IMR-90 (cell line): Measurements from ENCODE around the gene KCNT1. TPM values are rescaled to one million over a fixed set of nuclear protein-coding genes. Genes with fewer than 3 reads are reported as not detected.

Experiments
- ATAC-seq: fragments of 200-7000 bp; cut with Tn5 transposase; 2 replicates; pipeline ENCODE4 v1.9.1; 2020; ENCODE audit warnings: low read depth, mild to moderate bottlenecking, moderate library complexity
- BruUV-seq: library from RNA; stranded (reverse); fragments of 400-500 nt; replicated peaks from 2 replicates; lab custom pipeline; 2021; lab: Mats Ljungman, UMichigan
- CTCF ChIA-PET: fragments of 300-600 bp; formaldehyde crosslinking; extraction: SDS; loops from one replicate; lab custom pipeline; 2021; ENCODE audit warnings: antibody characterized with exemption; lab: Yijun Ruan, JAX
- POLR2A ChIA-PET: fragments of 300-600 bp; sonication (Branson Sonifier 250); formaldehyde crosslinking; loops from one replicate; lab custom pipeline; 2022; ENCODE audit warnings: antibody characterized with exemption; ENCODE audit not compliant: unreplicated experiment; lab: Charles Lee
- DNase-seq: peaks from one replicate; pipeline ENCODE4 v3.0.0; 2013
- H2AFZ ChIP-seq: replicated peaks from 2 replicates; pipeline ENCODE3; 2013; ENCODE audit warnings: low read length, mild to moderate bottlenecking; ENCODE audit not compliant: poor library complexity
- H2AK5ac ChIP-seq: 2 replicates; pipeline ENCODE4 v1.6.1; 2013; ENCODE audit warnings: low read depth, low read length, inconsistent platforms
- H2AK9ac ChIP-seq: replicated peaks from 2 replicates; pipeline ENCODE3; 2013; ENCODE audit warnings: mild to moderate bottlenecking, low read depth, low read length, moderate library complexity; ENCODE audit not compliant: poor library complexity
- H2BK120ac ChIP-seq: 2 replicates; pipeline ENCODE4 v1.6.1; 2013; ENCODE audit warnings: low read depth, low read length, inconsistent platforms
- H2BK15ac ChIP-seq: 3 replicates; pipeline ENCODE4 v1.6.1; 2013; ENCODE audit warnings: low read depth, low read length, inconsistent platforms
- H2BK20ac ChIP-seq: 2 replicates; pipeline ENCODE4 v1.6.1; 2013; ENCODE audit warnings: low read depth, mild to moderate bottlenecking, inconsistent platforms, low read length, moderate library complexity
- H2BK5ac ChIP-seq: 2 replicates; pipeline ENCODE4 v1.6.1; 2013; ENCODE audit warnings: mild to moderate bottlenecking, low read depth, low read length, inconsistent platforms; ENCODE audit not compliant: poor library complexity, severe bottlenecking
- H3K14ac ChIP-seq: replicated peaks from 2 replicates; pipeline ENCODE4 v1.6.1; 2013; ENCODE audit warnings: low read depth, low read length, inconsistent platforms
- H3K18ac ChIP-seq: 2 replicates; pipeline ENCODE4 v1.6.1; 2013; ENCODE audit warnings: low read depth, low read length, control low read depth
- H3K23ac ChIP-seq: 2 replicates; pipeline ENCODE4 v1.6.1; 2013; ENCODE audit warnings: low read depth, low read length, inconsistent platforms
- H3K27ac ChIP-seq: 2 replicates; pipeline ENCODE4 v1.5.1; 2013; ENCODE audit warnings: mild to moderate bottlenecking, control low read depth, low read length; ENCODE audit not compliant: insufficient read depth
- H3K27me3 ChIP-seq: 2 replicates; pipeline ENCODE4 v1.6.1; 2013; ENCODE audit warnings: low read length; ENCODE audit not compliant: control insufficient read depth, insufficient read depth
- H3K36me3 ChIP-seq: 2 replicates; pipeline ENCODE4 v1.6.1; 2013; ENCODE audit warnings: low read length, mixed read lengths; ENCODE audit not compliant: control insufficient read depth, insufficient read depth
- H3K4ac ChIP-seq: 2 replicates; pipeline ENCODE4 v1.6.1; 2013; ENCODE audit warnings: low read depth, low read length, inconsistent platforms
- H3K4me1 ChIP-seq: 2 replicates; pipeline ENCODE4 v1.6.1; 2013; ENCODE audit warnings: low read length, mixed read lengths; ENCODE audit not compliant: control insufficient read depth, insufficient read depth
- H3K4me2 ChIP-seq: 2 replicates; pipeline ENCODE4 v1.6.1; 2013; ENCODE audit warnings: low read depth, mild to moderate bottlenecking, control low read depth, low read length, moderate library complexity
- H3K4me3 ChIP-seq: 2 replicates; pipeline ENCODE4 v1.5.1; 2013; ENCODE audit warnings: low read depth, mild to moderate bottlenecking, control low read depth, low read length, moderate library complexity; ENCODE audit not compliant: insufficient read depth
- H3K56ac ChIP-seq: 2 replicates; pipeline ENCODE4 v1.6.1; 2013; ENCODE audit warnings: low read length, inconsistent platforms; ENCODE audit not compliant: insufficient read depth; ENCODE audit errors: extremely low read depth
- H3K79me1 ChIP-seq, 2 experiments: 2 replicates each; pipeline ENCODE4 v1.6.1; 2013; ENCODE audit warnings: low read length in 2 of 2, inconsistent platforms in 1 of 2, low read depth in 1 of 2
- H3K9ac ChIP-seq: 2 replicates; pipeline ENCODE4 v1.6.1; 2013; ENCODE audit warnings: low read depth, low read length, control low read depth
- H3K9me1 ChIP-seq: 2 replicates; pipeline ENCODE4 v1.6.1; 2013; ENCODE audit warnings: low read length, inconsistent platforms; ENCODE audit not compliant: insufficient read depth
- H3K9me3 ChIP-seq: 2 replicates; pipeline ENCODE4 v1.6.1; 2013; ENCODE audit warnings: low read length; ENCODE audit not compliant: control insufficient read depth, insufficient read depth
- H4K20me1 ChIP-seq: 2 replicates; pipeline ENCODE4 v1.6.1; 2013; ENCODE audit warnings: low read length, inconsistent platforms; ENCODE audit not compliant: insufficient read depth
- H4K5ac ChIP-seq: 2 replicates; pipeline ENCODE4 v1.6.1; 2013; ENCODE audit warnings: mild to moderate bottlenecking, low read depth, low read length, control low read depth
- H4K8ac ChIP-seq, 2 experiments: 2 replicates each; pipeline ENCODE4 v1.6.1; 2013; ENCODE audit warnings: low read depth in 2 of 2, low read length in 2 of 2, control low read depth in 1 of 2, inconsistent platforms in 1 of 2
- H4K91ac ChIP-seq: 2 replicates; pipeline ENCODE4 v1.6.1; 2013; ENCODE audit warnings: low read depth, low read length, inconsistent platforms; ENCODE audit not compliant: insufficient read depth
- BHLHE40 ChIP-seq: fragments of 150-350 bp; IDR thresholded peaks from 2 replicates; pipeline ENCODE4 v1.6.1; 2016; ENCODE audit warnings: mild to moderate bottlenecking, low read depth, low read length
- CEBPB ChIP-seq: IDR thresholded peaks from 2 replicates; pipeline ENCODE4 v1.6.1; 2012; ENCODE audit warnings: low read depth, low read length, improper control_type of control experiment
- CHD1 ChIP-seq: IDR thresholded peaks from 2 replicates; pipeline ENCODE4 v1.6.1; 2012; ENCODE audit warnings: low read depth, low read length, improper control_type of control experiment
- CTCF ChIP-seq: conservative IDR thresholded peaks from 2 replicates; pipeline ENCODE4 v1.5.1; 2012; ENCODE audit warnings: mild to moderate bottlenecking, low read depth, low read length, improper control_type of control experiment
- ELK1 ChIP-seq: fragments of 150-350 bp; IDR thresholded peaks from 2 replicates; pipeline ENCODE4 v1.6.1; 2016; ENCODE audit warnings: low read depth, mild to moderate bottlenecking, low read length, moderate library complexity, borderline replicate concordance
- FOS ChIP-seq: fragments of 150-350 bp; IDR thresholded peaks from 2 replicates; pipeline ENCODE4 v1.6.1; 2016; ENCODE audit warnings: low read depth, low read length
- MAFK ChIP-seq: IDR thresholded peaks from 2 replicates; pipeline ENCODE4 v1.6.1; 2012; ENCODE audit warnings: low read depth, low read length, improper control_type of control experiment
- MAZ ChIP-seq: IDR thresholded peaks from 2 replicates; pipeline ENCODE4 v1.6.1; 2012; ENCODE audit warnings: low read depth, mild to moderate bottlenecking, low read length, improper control_type of control experiment, moderate library complexity, borderline replicate concordance
- MXI1 ChIP-seq: IDR thresholded peaks from 2 replicates; pipeline ENCODE4 v1.6.1; 2012; ENCODE audit warnings: low read depth, mild to moderate bottlenecking, low read length, moderate library complexity, borderline replicate concordance
- NFE2L2 ChIP-seq: fragments of 150-350 bp; IDR thresholded peaks from 2 replicates; pipeline ENCODE4 v1.6.1; 2016; ENCODE audit warnings: low read depth, mild to moderate bottlenecking, low read length
- POLR2A ChIP-seq: IDR thresholded peaks from 2 replicates; pipeline ENCODE4 v1.6.1; 2012; ENCODE audit warnings: mild to moderate bottlenecking, low read depth, low read length
- RCOR1 ChIP-seq: IDR thresholded peaks from 2 replicates; pipeline ENCODE4 v1.6.1; 2012; ENCODE audit warnings: mild to moderate bottlenecking, low read length, improper control_type of control experiment; ENCODE audit not compliant: insufficient replicate concordance
- RFX5 ChIP-seq: IDR thresholded peaks from 2 replicates; pipeline ENCODE4 v1.8.0; 2012; ENCODE audit warnings: low read depth, mild to moderate bottlenecking, low read length, moderate library complexity
- SMC3 ChIP-seq: fragments of 150-350 bp; IDR thresholded peaks from 2 replicates; pipeline ENCODE4 v1.6.1; 2016; ENCODE audit warnings: low read depth, mild to moderate bottlenecking, antibody characterized with exemption, low read length, moderate library complexity
- WGBS, 2 experiments: methylation state at CpG; one replicate each; pipeline versions ENCODE4 v1.1.5 to v1.1.7; 2013; ENCODE audit warnings: missing lambda C conversion rate in 2 of 2; ENCODE audit not compliant: insufficient read length in 1 of 2; ENCODE audit errors: extremely low coverage in 2 of 2; 5-methylcytosine and 5-hydroxymethylcytosine counted together
- dilution Hi-C: fragments of 300-500 bp; cut with HindIII; formaldehyde crosslinking; loops from one replicate; pipeline ENCODE4 v1.14.3; 2018; ENCODE audit warnings: low sequenced_read_pairs; ENCODE audit not compliant: unreplicated experiment
- in situ Hi-C: fragments of 300-500 bp; cut with MboI; formaldehyde crosslinking; loops from 3 replicates; pipeline ENCODE4 v1.14.3; 2019; ENCODE audit warnings: low sequenced_read_pairs, inconsistent platforms, mixed read lengths
- intact Hi-C: fragments of 100-400 bp; cut with micrococcal nuclease; formaldehyde crosslinking; loops from 2 replicates; pipeline ENCODE4 v1.10.0; 2022
- polyA plus RNA-seq, 3 experiments: library from polyadenylated mRNA; depleted of rRNA; stranded (reverse); fragments of >200 nt; gene quantifications; 2 replicates each; pipeline ENCODE4 v1.2.3, GENCODE V29; 2012; ENCODE audit warnings: low replicate concordance in 1 of 3
- total RNA-seq: library from RNA; depleted of rRNA; stranded (reverse); fragments of >200 nt; gene quantifications from 2 replicates; pipeline ENCODE4 v1.2.3, GENCODE V29; 2012
- TF ChIP-seq, protein P1 (sequence below): fragments of 150-350 bp; IDR thresholded peaks from 2 replicates; pipeline ENCODE4 v1.6.1; 2017; ENCODE audit warnings: mild to moderate bottlenecking, antibody characterized with exemption, low read length, low read depth

KCNT1 gene
- total and polyA plus RNA-seq, 2 of the 4 experiments (the other 2 are of a cell fraction) = not detected

GRCh38 chr9:135707252-135708138 is 5.5 kb downstream of the KCNT1 start:
- Histone ChIP-seq H2BK5ac (no peak overlapping the region), H2BK20ac (no peak overlapping the region), H2BK120ac (no peak overlapping the region), H3K9me1 (no peaks in the 10 kb centered on the region), H2BK15ac (no peak overlapping the region), H3K36me3 (no peaks in the 10 kb centered on the region), H3K4me1 (no peaks in the 10 kb centered on the region), H3K4me3 (no peak overlapping the region), H2AK5ac (no peak overlapping the region), H3K9ac (no peak overlapping the region), H3K27me3 (peaks cover 14% of the 10 kb centered on the region; the same call in 1 of the 2 replicates), H3K27ac (no peak overlapping the region), H3K4ac (no peak overlapping the region), H2AK9ac (no peak overlapping the region), H4K91ac (no peak overlapping the region), H3K9me3 (no peaks in the 10 kb centered on the region), H3K14ac (no peak overlapping the region), H3K4me2 (no peak overlapping the region), H4K8ac (no peak overlapping the region), H3K79me1 (no peaks in the 10 kb centered on the region), H2AFZ (no peak overlapping the region), H4K20me1 (no peaks in the 10 kb centered on the region), H3K18ac (no peak overlapping the region), H3K23ac (no peak overlapping the region), H3K56ac (no peak overlapping the region), H4K5ac (no peak overlapping the region)
- no TSS peak for BruUV-seq
- in situ Hi-C loops (loop anchor here (10.0 kb wide), 1 partner anchor 417 kb away; no protein-coding TSS in a partner anchor), intact Hi-C loops (no loop called here), dilution Hi-C loops (no loop called here)
- ChIA-PET CTCF (no interaction called here), POLR2A (no interaction called here)
- peak; percentile 51 for ATAC-seq
- 15% methylated on average over 18 of the region's 23 CpGs; no CpG with 5 or more reads in 1 of the 2 experiments for WGBS, 2 experiments
- TF ChIP-seq MXI1 (no peak), SMC3 (no peak), BHLHE40 (no peak), ELK1 (no peak), RFX5 (no peak), CHD1 (no peak), MAFK (no peak), RCOR1 (no peak), NFE2L2 (no peak), CTCF (no peak), MAZ (no peak), POLR2A (no peak), FOS (no peak), CEBPB (no peak)
- TF ChIP-seq, protein P1, sequence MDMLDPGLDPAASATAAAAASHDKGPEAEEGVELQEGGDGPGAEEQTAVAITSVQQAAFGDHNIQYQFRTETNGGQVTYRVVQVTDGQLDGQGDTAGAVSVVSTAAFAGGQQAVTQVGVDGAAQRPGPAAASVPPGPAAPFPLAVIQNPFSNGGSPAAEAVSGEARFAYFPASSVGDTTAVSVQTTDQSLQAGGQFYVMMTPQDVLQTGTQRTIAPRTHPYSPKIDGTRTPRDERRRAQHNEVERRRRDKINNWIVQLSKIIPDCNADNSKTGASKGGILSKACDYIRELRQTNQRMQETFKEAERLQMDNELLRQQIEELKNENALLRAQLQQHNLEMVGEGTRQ = no peak
- no peak for DNase-seq
